Nephron (organoid): ENCODE measurements around the gene SMIM10L2A.

ENCODE experiments used
- H3K27ac Mint-ChIP-seq, 3 experiments: 2 replicates each; pipeline ENCODE4 v1.8.0; 2020; ENCODE audit warnings: mixed read lengths in 3 of 3, mild to moderate bottlenecking in 2 of 3, moderate library complexity in 1 of 3
- H3K27me3 Mint-ChIP-seq: 2 replicates; pipeline ENCODE4 v1.8.0; 2021; ENCODE audit warnings: low read depth, mild to moderate bottlenecking, moderate library complexity, mixed read lengths
- H3K36me3 Mint-ChIP-seq: 2 replicates; pipeline ENCODE4 v1.8.0; 2020; ENCODE audit warnings: low read depth, mixed read lengths
- H3K4me1 Mint-ChIP-seq: 2 replicates; pipeline ENCODE4 v1.8.0; 2020; ENCODE audit warnings: mixed read lengths
- H3K4me3 Mint-ChIP-seq, 3 experiments: 2 replicates each; pipeline ENCODE4 v1.8.0; 2020; ENCODE audit warnings: mild to moderate bottlenecking in 3 of 3, mixed read lengths in 3 of 3, moderate library complexity in 2 of 3
- H3K9me3 Mint-ChIP-seq: 2 replicates; pipeline ENCODE4 v1.8.0; 2020; ENCODE audit warnings: mixed read lengths
- TF ChIP-seq, protein P1 (sequence below), 3 experiments: fragments of 200-600 bp; sonication (generic); IDR thresholded peaks; one replicate each; pipeline ENCODE4 v1.5.0; 2021; ENCODE audit warnings: antibody characterized with exemption in 3 of 3; ENCODE audit not compliant: unreplicated experiment in 3 of 3

SMIM10L2A gene

DNA sequence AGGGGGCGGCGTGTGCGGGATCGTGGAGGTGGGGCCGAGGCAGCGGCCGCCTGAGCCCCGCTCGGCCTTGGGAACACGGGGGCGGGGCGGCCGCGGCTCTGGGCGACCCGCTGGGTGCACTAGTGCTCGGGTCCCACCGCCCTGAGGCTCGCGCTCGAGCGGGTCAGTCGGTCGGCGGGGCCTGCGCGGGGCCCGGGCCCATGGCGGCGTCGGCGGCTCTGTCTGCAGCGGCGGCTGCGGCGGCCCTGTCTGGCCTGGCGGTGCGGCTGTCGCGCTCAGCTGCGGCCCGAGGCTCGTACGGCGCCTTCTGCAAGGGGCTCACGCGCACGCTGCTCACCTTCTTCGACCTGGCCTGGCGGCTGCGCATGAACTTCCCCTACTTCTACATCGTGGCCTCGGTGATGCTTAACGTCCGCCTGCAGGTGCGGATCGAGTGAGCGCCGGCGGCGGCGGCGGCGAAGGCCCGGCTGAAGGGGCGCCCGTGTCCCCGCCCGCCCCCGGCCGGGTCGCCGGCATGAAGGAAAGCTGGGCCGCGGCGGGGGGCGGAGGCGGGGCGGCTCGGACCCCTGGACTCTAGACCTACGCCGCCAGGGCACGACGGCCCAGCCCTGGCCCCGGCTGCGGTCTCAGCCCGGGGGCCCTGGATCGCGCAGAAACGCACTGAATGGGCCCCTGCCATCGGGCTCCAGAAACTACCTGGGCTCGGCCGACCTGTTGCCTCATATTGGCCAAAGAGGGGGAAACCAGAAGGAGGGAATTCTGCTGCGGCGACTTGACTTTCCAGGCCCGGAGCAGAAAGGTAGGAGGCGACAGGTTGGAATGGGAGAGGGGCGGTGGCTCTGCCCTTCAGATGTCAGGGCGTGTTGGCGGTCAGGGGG lies at the start of gene SMIM10L2A:
Gene SMIM10L2A (plus strand): TSS at position 13 of the 878 bp plus-strand sequence. CDS start 188 bp downstream, at position 201.
- H3K9me3 Mint-ChIP-seq, result peaks cover 16% of the 10 kb centered on the region
- peaks cover 8% of the 10 kb centered on the region for H3K4me1 Mint-ChIP-seq
- H3K36me3 Mint-ChIP-seq, result no peaks in the 10 kb centered on the region
- peaks cover 4% of the 10 kb centered on the region for H3K27me3 Mint-ChIP-seq
- peak within 1 kb of the TSS in 2 of 3 experiments; percentile 21 to 71 for H3K27ac Mint-ChIP-seq
- TF ChIP-seq, protein P1, sequence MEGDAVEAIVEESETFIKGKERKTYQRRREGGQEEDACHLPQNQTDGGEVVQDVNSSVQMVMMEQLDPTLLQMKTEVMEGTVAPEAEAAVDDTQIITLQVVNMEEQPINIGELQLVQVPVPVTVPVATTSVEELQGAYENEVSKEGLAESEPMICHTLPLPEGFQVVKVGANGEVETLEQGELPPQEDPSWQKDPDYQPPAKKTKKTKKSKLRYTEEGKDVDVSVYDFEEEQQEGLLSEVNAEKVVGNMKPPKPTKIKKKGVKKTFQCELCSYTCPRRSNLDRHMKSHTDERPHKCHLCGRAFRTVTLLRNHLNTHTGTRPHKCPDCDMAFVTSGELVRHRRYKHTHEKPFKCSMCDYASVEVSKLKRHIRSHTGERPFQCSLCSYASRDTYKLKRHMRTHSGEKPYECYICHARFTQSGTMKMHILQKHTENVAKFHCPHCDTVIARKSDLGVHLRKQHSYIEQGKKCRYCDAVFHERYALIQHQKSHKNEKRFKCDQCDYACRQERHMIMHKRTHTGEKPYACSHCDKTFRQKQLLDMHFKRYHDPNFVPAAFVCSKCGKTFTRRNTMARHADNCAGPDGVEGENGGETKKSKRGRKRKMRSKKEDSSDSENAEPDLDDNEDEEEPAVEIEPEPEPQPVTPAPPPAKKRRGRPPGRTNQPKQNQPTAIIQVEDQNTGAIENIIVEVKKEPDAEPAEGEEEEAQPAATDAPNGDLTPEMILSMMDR (IDR thresholded peaks at IDR 0.05; ENCODE audit: unreplicated experiment in 3 of 3), result no peak
- H3K4me3 Mint-ChIP-seq, result peak within 1 kb of the TSS; percentile 84 to 86 (median 85)

DNA sequence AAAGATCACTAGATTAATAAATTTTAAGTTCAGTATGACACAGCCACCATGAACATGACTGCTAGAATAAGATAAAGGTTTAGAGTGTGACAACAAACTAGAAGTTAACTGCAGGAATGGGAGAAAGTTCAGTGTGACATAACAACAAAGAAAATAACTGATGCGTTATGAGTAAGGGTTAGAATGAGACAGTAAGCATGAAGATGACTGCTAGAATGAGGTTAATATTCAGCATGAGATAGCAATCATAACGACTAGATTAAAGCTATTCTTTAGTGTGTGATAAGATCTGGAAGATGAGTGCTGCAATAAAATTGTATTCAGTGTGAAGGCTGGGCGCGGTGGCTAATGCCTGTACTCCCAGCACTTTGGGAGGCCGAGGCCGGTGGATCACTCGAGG lies 48.4 kb upstream of the SMIM10L2A start:
- peaks cover 3% of the 10 kb centered on the region for H3K36me3 Mint-ChIP-seq

DNA sequence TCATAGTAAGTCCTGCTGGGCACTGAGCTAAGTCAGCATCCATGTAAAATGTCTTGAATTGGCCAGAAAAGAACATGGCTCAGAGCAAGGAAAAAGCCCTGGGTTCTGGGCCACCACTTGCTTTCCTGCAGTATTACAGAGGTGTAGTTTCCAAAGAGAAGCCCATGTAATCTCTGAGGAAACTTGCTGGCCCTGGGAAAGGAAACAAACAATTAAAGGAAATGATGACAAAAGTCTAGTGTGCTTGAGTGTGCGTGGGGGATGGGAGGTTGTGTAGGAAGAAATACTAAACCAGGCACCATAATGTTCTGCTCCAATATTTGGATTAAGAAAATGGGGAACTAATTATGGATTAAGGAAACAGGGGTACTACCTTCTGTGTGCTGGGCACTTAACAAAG lies 39.5 kb upstream of the SMIM10L2A start:
- TF ChIP-seq, protein P1 (IDR thresholded peaks at IDR 0.05; ENCODE audit: unreplicated experiment in 3 of 3), result no peak
- Mint-ChIP-seq H3K27ac (no peak overlapping the region), H3K9me3 (peaks cover 4% of the 10 kb centered on the region), H3K27me3 (no peaks in the 10 kb centered on the region), H3K4me3 (no peak overlapping the region), H3K4me1 (no peaks in the 10 kb centered on the region), H3K36me3 (no peaks in the 10 kb centered on the region)

More for the DNA sequence above, 48.4 kb upstream of the SMIM10L2A start:
- TF ChIP-seq, protein P1 (IDR thresholded peaks at IDR 0.05; ENCODE audit: unreplicated experiment in 3 of 3), result no peak
- no peak overlapping the region for H3K4me3 Mint-ChIP-seq
- H3K27me3 Mint-ChIP-seq, result no peaks in the 10 kb centered on the region
- peaks cover 18% of the 10 kb centered on the region for H3K9me3 Mint-ChIP-seq
- H3K4me1 Mint-ChIP-seq, result no peaks in the 10 kb centered on the region
- H3K27ac Mint-ChIP-seq, result no peak overlapping the region

DNA sequence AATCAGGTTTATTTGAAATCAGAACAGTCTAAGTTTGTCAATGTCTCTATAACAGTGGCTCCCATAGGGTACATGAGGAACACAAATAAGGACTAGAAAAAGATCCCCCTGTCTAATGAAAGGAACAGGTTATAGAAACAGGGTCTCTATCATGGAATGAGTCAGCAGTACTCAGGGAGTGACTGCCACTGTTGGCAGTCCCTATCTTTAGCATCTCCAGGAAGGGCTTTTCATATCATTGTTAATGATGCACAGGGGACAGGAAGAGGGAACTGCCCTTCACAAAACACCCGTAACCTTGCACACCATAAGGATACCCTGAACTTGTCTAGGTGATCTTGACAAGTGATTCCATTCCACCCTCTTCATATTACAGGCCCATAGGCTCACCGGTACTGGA lies 38.5 kb upstream of the SMIM10L2A start:
- H3K4me3 Mint-ChIP-seq, result no peak overlapping the region
- no peak overlapping the region for H3K27ac Mint-ChIP-seq
- H3K9me3 Mint-ChIP-seq, result peaks cover 5% of the 10 kb centered on the region
- no peaks in the 10 kb centered on the region for H3K27me3 Mint-ChIP-seq
- H3K4me1 Mint-ChIP-seq, result no peaks in the 10 kb centered on the region
- no peaks in the 10 kb centered on the region for H3K36me3 Mint-ChIP-seq
- TF ChIP-seq, protein P1 (IDR thresholded peaks at IDR 0.05; ENCODE audit: unreplicated experiment in 3 of 3), result no peak

DNA sequence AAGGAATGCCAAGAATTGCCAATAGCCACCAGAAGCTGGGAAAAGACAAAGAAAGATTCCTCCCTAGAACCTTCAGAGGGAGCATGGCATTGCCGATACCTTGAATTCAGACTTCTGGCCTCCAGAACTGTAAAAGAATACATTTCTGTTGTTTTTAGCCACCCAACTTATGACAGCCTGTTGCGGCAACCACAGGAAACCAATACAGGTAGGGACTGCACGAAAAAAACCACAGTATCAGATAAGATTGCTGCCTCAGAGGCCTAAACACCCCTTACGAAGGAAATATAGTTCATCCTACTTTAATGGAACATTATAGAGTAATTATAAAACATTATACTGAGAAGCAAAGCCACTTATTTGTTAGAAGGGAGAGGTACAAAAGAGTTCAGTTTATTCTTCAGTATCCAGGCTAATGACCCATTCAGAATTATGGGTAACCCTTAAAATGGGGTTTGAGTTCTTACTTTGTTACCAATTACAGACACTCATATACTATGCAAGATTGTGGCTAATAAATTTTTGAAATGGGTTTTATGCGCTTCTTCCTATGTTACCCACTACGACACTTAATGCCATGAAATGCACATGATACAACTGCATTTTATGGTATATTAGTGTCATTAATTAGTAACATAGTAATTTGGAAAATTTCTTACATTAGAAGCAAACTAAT lies 37.4 kb upstream of the SMIM10L2A start:
- Mint-ChIP-seq H3K4me3 (no peak overlapping the region), H3K4me1 (no peaks in the 10 kb centered on the region), H3K27me3 (no peaks in the 10 kb centered on the region), H3K36me3 (no peaks in the 10 kb centered on the region), H3K27ac (no peak overlapping the region), H3K9me3 (peaks cover 5% of the 10 kb centered on the region)
- TF ChIP-seq, protein P1 (IDR thresholded peaks at IDR 0.05; ENCODE audit: unreplicated experiment in 3 of 3), result no peak
